ENCODE measurements around the gene TICAM2. TPM values are rescaled to one million over a fixed set of nuclear protein-coding genes. Genes with fewer than 3 reads are reported as not detected.
A peak's percentile ranks its signal among the peaks of the same experiment; 100 is the strongest.

The TICAM2 gene
- total RNA-seq, 1 donor from 2014 or later, result 1.9 TPM

DNA sequence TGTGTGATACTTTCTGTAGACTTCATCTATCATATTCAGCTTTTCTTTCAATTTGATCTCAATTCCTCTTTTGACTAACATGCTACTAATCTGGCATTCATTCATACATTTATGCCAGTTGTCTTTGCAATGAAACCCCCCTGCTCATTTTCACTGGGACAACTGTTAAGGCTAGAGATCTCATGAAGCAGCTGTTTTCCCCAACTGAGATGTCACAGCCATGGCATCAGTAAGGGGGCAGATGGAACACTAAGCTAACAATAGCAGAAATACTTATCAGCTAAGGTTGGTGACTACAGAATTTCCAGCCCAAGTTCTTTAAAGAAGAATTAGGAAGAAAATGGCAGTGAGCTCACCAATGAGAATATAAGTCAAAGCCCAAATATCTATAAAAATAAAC, 14.2 kb upstream of the TICAM2 start:
- no peak for DNase-seq (ENCODE audit: low spot score)
- TF ChIP-seq, protein P1, sequence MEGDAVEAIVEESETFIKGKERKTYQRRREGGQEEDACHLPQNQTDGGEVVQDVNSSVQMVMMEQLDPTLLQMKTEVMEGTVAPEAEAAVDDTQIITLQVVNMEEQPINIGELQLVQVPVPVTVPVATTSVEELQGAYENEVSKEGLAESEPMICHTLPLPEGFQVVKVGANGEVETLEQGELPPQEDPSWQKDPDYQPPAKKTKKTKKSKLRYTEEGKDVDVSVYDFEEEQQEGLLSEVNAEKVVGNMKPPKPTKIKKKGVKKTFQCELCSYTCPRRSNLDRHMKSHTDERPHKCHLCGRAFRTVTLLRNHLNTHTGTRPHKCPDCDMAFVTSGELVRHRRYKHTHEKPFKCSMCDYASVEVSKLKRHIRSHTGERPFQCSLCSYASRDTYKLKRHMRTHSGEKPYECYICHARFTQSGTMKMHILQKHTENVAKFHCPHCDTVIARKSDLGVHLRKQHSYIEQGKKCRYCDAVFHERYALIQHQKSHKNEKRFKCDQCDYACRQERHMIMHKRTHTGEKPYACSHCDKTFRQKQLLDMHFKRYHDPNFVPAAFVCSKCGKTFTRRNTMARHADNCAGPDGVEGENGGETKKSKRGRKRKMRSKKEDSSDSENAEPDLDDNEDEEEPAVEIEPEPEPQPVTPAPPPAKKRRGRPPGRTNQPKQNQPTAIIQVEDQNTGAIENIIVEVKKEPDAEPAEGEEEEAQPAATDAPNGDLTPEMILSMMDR (IDR thresholded peaks at IDR 0.05; ENCODE audit: unreplicated experiment), result no peak
- Mint-ChIP-seq H3K9me3 (ENCODE audit: unreplicated experiment) (no peaks in the 10 kb centered on the region), H3K4me3 (ENCODE audit: unreplicated experiment) (no peak overlapping the region), H3K4me1 (ENCODE audit: unreplicated experiment) (peaks cover 8% of the 10 kb centered on the region), H3K36me3 (ENCODE audit: low read depth, unreplicated experiment) (peaks cover 12% of the 10 kb centered on the region), H3K27me3 (ENCODE audit: unreplicated experiment) (no peaks in the 10 kb centered on the region), H3K27ac (ENCODE audit: unreplicated experiment) (no peak overlapping the region)

DNA sequence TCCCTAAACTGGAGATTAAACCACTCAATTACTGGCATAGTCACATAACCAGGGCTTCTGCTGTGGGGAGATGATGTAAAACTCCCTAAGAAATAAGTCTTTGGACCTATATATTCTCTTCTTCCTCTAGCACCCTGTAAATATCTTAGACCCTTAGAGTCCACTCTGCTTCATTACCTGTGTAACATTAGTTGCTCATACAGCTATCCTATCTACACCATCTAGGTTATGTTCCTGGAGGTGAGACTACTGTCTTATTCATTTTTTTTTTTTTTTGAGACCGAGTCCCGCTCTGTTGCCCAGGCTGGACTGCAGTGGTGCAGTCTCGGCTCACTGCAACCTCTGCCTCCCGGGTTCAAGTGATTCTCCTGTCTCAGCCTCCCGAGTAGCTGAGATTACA, 9.6 kb upstream of the TICAM2 start:
- TF ChIP-seq, protein P1 (IDR thresholded peaks at IDR 0.05; ENCODE audit: unreplicated experiment), result no peak
- Mint-ChIP-seq H3K36me3 (ENCODE audit: low read depth, unreplicated experiment) (peaks cover 5% of the 10 kb centered on the region), H3K4me1 (ENCODE audit: unreplicated experiment) (no peaks in the 10 kb centered on the region), H3K9me3 (ENCODE audit: unreplicated experiment) (no peaks in the 10 kb centered on the region), H3K27me3 (ENCODE audit: unreplicated experiment) (no peaks in the 10 kb centered on the region), H3K4me3 (ENCODE audit: unreplicated experiment) (no peak overlapping the region), H3K27ac (ENCODE audit: unreplicated experiment) (no peak overlapping the region)
- no peak for DNase-seq (ENCODE audit: low spot score)

DNA sequence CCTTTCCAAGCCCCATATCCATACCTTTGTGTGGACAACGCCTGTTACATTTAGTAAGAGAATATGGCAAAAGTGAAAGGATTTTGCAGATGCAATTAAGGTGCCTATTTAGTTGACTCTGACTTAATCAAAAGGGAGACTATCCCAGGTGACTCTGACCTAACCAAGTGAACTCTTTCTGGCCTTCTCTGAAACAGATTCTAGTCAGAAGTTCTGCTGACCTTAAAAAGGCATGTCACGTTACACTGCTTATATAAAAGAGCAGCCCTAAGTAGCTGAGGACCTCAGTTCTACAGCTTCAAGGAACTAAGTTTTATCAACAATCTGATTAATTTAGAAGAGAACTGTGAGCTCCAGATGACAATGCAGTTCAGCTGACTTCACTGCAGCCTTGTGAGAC, 5.7 kb upstream of the TICAM2 start:
- H3K27ac Mint-ChIP-seq (ENCODE audit: unreplicated experiment), result no peak overlapping the region
- TF ChIP-seq, protein P1 (IDR thresholded peaks at IDR 0.05; ENCODE audit: unreplicated experiment), result no peak

DNA sequence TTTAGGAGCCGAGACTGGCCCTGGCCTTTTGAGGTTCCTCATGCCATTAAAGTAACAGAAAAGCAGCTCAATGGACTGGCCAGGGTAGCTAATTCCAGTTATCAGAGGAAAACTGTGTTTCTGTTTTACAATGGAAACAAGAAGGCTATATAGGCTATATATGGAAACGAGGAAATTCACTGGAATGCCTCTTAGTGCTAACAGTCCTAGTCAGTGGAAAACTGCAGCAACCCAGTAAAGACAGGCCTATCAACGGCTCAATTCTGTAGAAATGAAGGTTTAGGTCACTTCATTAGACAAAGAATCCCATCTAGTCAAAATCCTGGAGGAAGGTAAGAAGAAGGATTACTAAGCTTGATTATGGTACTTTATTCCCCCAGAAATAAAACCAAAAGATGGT, 3.2 kb upstream of the TICAM2 start:
- Mint-ChIP-seq H3K27ac (ENCODE audit: unreplicated experiment) (no peak overlapping the region), H3K9me3 (ENCODE audit: unreplicated experiment) (no peaks in the 10 kb centered on the region), H3K27me3 (ENCODE audit: unreplicated experiment) (no peaks in the 10 kb centered on the region), H3K4me3 (ENCODE audit: unreplicated experiment) (no peak overlapping the region), H3K4me1 (ENCODE audit: unreplicated experiment) (peaks cover 11% of the 10 kb centered on the region), H3K36me3 (ENCODE audit: low read depth, unreplicated experiment) (no peaks in the 10 kb centered on the region)
- DNase-seq (ENCODE audit: low spot score), result no peak
- TF ChIP-seq, protein P1 (IDR thresholded peaks at IDR 0.05; ENCODE audit: unreplicated experiment), result no peak

More for the DNA sequence above, 5.7 kb upstream of the TICAM2 start:
- Mint-ChIP-seq H3K36me3 (ENCODE audit: low read depth, unreplicated experiment) (no peaks in the 10 kb centered on the region), H3K4me1 (ENCODE audit: unreplicated experiment) (peaks cover 7% of the 10 kb centered on the region), H3K4me3 (ENCODE audit: unreplicated experiment) (no peak overlapping the region), H3K9me3 (ENCODE audit: unreplicated experiment) (no peaks in the 10 kb centered on the region), H3K27me3 (ENCODE audit: unreplicated experiment) (no peaks in the 10 kb centered on the region)
- no peak for DNase-seq (ENCODE audit: low spot score)

DNA sequence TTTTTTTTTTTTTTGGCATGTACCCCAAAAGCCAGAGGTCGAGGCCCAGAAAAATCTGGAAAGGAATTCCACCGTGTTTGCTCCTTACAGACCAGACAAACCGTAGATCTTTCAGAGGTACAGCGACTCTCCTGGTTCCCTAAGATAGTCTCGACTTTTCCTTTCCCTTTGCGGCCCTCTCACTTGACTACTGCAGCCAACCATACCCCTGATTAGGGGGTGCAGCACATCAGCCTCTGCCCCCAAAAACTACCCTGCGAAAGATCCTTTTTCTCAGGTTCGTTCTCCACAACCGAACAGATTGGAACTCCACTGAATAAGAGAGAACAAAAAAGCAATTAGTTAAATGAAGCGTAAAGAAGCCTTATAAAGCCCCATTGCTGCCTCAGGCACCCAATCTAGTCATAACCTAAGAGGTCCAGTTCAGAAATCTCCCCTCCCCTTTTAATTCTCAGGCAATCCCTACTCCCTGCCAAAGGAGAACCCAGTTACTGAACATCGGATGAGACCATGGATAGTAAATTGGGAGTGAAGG, 379 bp upstream of the TICAM2 start:
- Mint-ChIP-seq H3K4me1 (ENCODE audit: unreplicated experiment) (peaks cover 11% of the 10 kb centered on the region), H3K36me3 (ENCODE audit: low read depth, unreplicated experiment) (no peaks in the 10 kb centered on the region), H3K27ac (ENCODE audit: unreplicated experiment) (no peak overlapping the region), H3K27me3 (ENCODE audit: unreplicated experiment) (peaks cover 2% of the 10 kb centered on the region), H3K9me3 (ENCODE audit: unreplicated experiment) (no peaks in the 10 kb centered on the region), H3K4me3 (ENCODE audit: unreplicated experiment) (peak overlapping the region; percentile 75)
- DNase-seq (ENCODE audit: low spot score), result no peak
- TF ChIP-seq, protein P1 (IDR thresholded peaks at IDR 0.05; ENCODE audit: unreplicated experiment), result no peak

All from endothelial cell (in vitro differentiated cells).